SK-N-MC (cell line): ENCODE data around the gene MAP7.

Experiments used
- EZH2 ChIP-seq: fragments of 200-600 bp; sonication (generic); IDR thresholded peaks from one replicate; pipeline ENCODE4 v1.6.1; 2017; ENCODE audit warnings: antibody characterized with exemption
- POLR2AphosphoS5 ChIP-seq: IDR thresholded peaks from 2 replicates; pipeline ENCODE4 v1.6.1; 2012; ENCODE audit warnings: mild to moderate bottlenecking, low read depth, low read length, borderline replicate concordance

GRCh38 chr6:136420853-136421252 is 129.4 kb downstream of the MAP7 start:
- TF ChIP-seq EZH2, result no peak
- no peak for TF ChIP-seq POLR2AphosphoS5
